SK-N-SH (cell line): ENCODE data around the gene STK17B.

Experiments
- CTCF ChIP-seq: fragments of 200-600 bp; sonication (generic); IDR thresholded peaks from 2 replicates; pipeline ENCODE4 v1.6.1; 2017; ENCODE audit warnings: antibody characterized with exemption, mild to moderate bottlenecking, moderate library complexity
- GABPA ChIP-seq: IDR thresholded peaks from 2 replicates; pipeline ENCODE4 v1.4.0; 2012; ENCODE audit warnings: low read depth, mild to moderate bottlenecking
- JUND ChIP-seq: IDR thresholded peaks from 2 replicates; pipeline ENCODE4 v1.4.0; 2012
- MXI1 ChIP-seq: IDR thresholded peaks from 2 replicates; pipeline ENCODE4 v1.6.1; 2012; ENCODE audit warnings: mild to moderate bottlenecking, low read depth, low read length, improper control_type of control experiment
- RAD21 ChIP-seq: IDR thresholded peaks from 2 replicates; pipeline ENCODE4 v1.6.1; 2012; ENCODE audit warnings: mild to moderate bottlenecking, low read length
- RCOR1 ChIP-seq: fragments of 150-350 bp; IDR thresholded peaks from 2 replicates; pipeline ENCODE4 v1.6.1; 2017; ENCODE audit warnings: antibody characterized with exemption, low read length
- REST ChIP-seq: IDR thresholded peaks from 2 replicates; pipeline ENCODE4 v1.6.1; 2012; ENCODE audit warnings: mild to moderate bottlenecking, low read depth, low read length, moderate library complexity
- RFX5 ChIP-seq: IDR thresholded peaks from 2 replicates; pipeline ENCODE4 v1.6.1; 2012; ENCODE audit warnings: mild to moderate bottlenecking, improper control_type of control experiment, low read length
- SMC3 ChIP-seq: IDR thresholded peaks from 2 replicates; pipeline ENCODE4 v1.6.1; 2012; ENCODE audit warnings: low read depth, low read length, improper control_type of control experiment
- TAF1 ChIP-seq: IDR thresholded peaks from 2 replicates; pipeline ENCODE4 v1.6.1; 2012; ENCODE audit warnings: low read depth, mild to moderate bottlenecking, low read length, moderate library complexity, borderline replicate concordance
- TCF12 ChIP-seq: IDR thresholded peaks from 2 replicates; pipeline ENCODE4 v1.4.0; 2012
- USF1 ChIP-seq: IDR thresholded peaks from 2 replicates; pipeline ENCODE4 v1.4.0; 2012; ENCODE audit warnings: low read depth, borderline replicate concordance
- ZBTB33 ChIP-seq: IDR thresholded peaks from 2 replicates; pipeline ENCODE4 v1.4.0; 2012; ENCODE audit warnings: low read depth, borderline replicate concordance
- TF ChIP-seq, protein P1 (sequence below): IDR thresholded peaks from 2 replicates; pipeline ENCODE4; 2012

GRCh38 chr2:196191541-196191940, 20.2 kb upstream of the STK17B start:
- TF ChIP-seq TAF1 (no peak), SMC3 (no peak), ZBTB33 (no peak), RCOR1 (no peak), GABPA (no peak), RFX5 (no peak), REST (no peak), CTCF (no peak), JUND (no peak), TCF12 (no peak), USF1 (no peak), RAD21 (no peak), MXI1 (no peak)
- TF ChIP-seq, protein P1, sequence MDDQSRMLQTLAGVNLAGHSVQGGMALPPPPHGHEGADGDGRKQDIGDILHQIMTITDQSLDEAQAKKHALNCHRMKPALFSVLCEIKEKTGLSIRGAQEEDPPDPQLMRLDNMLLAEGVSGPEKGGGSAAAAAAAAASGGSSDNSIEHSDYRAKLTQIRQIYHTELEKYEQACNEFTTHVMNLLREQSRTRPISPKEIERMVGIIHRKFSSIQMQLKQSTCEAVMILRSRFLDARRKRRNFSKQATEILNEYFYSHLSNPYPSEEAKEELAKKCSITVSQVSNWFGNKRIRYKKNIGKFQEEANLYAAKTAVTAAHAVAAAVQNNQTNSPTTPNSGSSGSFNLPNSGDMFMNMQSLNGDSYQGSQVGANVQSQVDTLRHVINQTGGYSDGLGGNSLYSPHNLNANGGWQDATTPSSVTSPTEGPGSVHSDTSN: no peak
